Panc1 (cell line): ENCODE measurements around the gene IGFBP5.

Experiments
- POLR2AphosphoS5 ChIP-seq: IDR thresholded peaks from 2 replicates; pipeline ENCODE4 v1.6.1; 2012; ENCODE audit warnings: mild to moderate bottlenecking, low read depth, low read length, moderate library complexity
- REST ChIP-seq, 2 experiments: IDR thresholded peaks; 2 replicates each; pipeline ENCODE4 v1.6.1; 2011 to 2012; ENCODE audit warnings: low read depth in 2 of 2, control low read depth in 1 of 2, low read length in 1 of 2, mild to moderate bottlenecking in 1 of 2, moderate library complexity in 1 of 2; ENCODE audit not compliant: insufficient read depth in 1 of 2
- TCF7L2 ChIP-seq: IDR thresholded peaks from 2 replicates; pipeline ENCODE4 v1.6.1; 2011; ENCODE audit warnings: mild to moderate bottlenecking, low read depth, low read length, inconsistent platforms
- TF ChIP-seq, protein P1 (sequence below): fragments of 450-650 bp; IDR thresholded peaks from 2 replicates; pipeline ENCODE4 v1.5.1; 2017; ENCODE audit warnings: mild to moderate bottlenecking

DNA sequence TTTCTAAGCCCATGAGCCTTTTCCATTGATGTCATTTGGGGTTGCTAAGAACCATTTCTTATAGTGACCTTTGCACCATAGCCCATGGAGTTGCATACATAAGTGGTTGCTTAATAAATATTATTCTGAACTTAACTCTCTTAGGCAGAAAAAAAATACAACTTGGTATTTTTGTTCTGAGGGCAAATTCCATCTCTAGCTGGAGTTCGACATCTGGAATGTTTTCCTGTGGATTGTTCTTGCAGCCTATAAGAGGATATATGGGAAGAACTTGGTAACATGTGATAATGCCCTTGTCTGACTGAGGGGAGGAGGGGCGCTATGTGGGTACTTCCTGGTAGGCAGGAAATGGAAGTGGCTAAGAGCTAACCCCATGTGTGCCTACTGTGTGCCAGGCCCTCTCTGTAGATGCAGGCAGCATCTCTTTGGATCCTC, 41.4 kb downstream of the IGFBP5 start:
- TF ChIP-seq, protein P1, sequence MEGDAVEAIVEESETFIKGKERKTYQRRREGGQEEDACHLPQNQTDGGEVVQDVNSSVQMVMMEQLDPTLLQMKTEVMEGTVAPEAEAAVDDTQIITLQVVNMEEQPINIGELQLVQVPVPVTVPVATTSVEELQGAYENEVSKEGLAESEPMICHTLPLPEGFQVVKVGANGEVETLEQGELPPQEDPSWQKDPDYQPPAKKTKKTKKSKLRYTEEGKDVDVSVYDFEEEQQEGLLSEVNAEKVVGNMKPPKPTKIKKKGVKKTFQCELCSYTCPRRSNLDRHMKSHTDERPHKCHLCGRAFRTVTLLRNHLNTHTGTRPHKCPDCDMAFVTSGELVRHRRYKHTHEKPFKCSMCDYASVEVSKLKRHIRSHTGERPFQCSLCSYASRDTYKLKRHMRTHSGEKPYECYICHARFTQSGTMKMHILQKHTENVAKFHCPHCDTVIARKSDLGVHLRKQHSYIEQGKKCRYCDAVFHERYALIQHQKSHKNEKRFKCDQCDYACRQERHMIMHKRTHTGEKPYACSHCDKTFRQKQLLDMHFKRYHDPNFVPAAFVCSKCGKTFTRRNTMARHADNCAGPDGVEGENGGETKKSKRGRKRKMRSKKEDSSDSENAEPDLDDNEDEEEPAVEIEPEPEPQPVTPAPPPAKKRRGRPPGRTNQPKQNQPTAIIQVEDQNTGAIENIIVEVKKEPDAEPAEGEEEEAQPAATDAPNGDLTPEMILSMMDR = no peak
- no peak for TF ChIP-seq REST (IDR thresholded peaks at IDR 0.05; ENCODE audit: insufficient read depth in 1 of 2, low read depth in 2 of 2, low read length in 1 of 2)
- TF ChIP-seq POLR2AphosphoS5 = no peak
- no peak for TF ChIP-seq TCF7L2
